ES-I3 (cell line): Measurements from ENCODE around the gene SRD5A1.

Experiments used
- H3K36me3 ChIP-seq: 2 replicates; pipeline ENCODE4 v1.6.1; 2013; ENCODE audit warnings: mild to moderate bottlenecking, low read length, control low read depth, moderate library complexity; ENCODE audit not compliant: insufficient read depth
- H3K4me1 ChIP-seq: 2 replicates; pipeline ENCODE4 v1.6.1; 2013; ENCODE audit warnings: mild to moderate bottlenecking, control low read depth, low read length; ENCODE audit not compliant: insufficient read depth
- H3K9ac ChIP-seq: 2 replicates; pipeline ENCODE4 v1.6.1; 2013; ENCODE audit warnings: low read depth, mild to moderate bottlenecking, low read length, moderate library complexity
- H3K9me3 ChIP-seq: 2 replicates; pipeline ENCODE4 v1.6.1; 2013; ENCODE audit warnings: mild to moderate bottlenecking, low read length, moderate library complexity; ENCODE audit not compliant: control insufficient read depth, insufficient read depth

SRD5A1 gene

GRCh38 chr5:6719896-6720560 lies 86.8 kb downstream of the SRD5A1 start:
- peaks cover 20% of the 10 kb centered on the region for H3K4me1 ChIP-seq
- H3K36me3 ChIP-seq = no peaks in the 10 kb centered on the region; the same call in 1 of the 2 replicates
- no peak overlapping the region for H3K9ac ChIP-seq
- no peaks in the 10 kb centered on the region for H3K9me3 ChIP-seq

GRCh38 chr5:6720561-6720921 lies 87.3 kb downstream of the SRD5A1 start:
- Histone ChIP-seq H3K4me1 (peaks cover 20% of the 10 kb centered on the region), H3K9ac (no peak overlapping the region), H3K36me3 (no peaks in the 10 kb centered on the region; the same call in 1 of the 2 replicates), H3K9me3 (no peaks in the 10 kb centered on the region)

GRCh38 chr5:6721442-6721841 lies 88.2 kb downstream of the SRD5A1 start:
- H3K4me1 ChIP-seq = peaks cover 14% of the 10 kb centered on the region
- H3K9ac ChIP-seq = no peak overlapping the region
- no peaks in the 10 kb centered on the region; the same call in 1 of the 2 replicates for H3K36me3 ChIP-seq
- H3K9me3 ChIP-seq = no peaks in the 10 kb centered on the region

GRCh38 chr5:6722015-6722414 lies 88.8 kb downstream of the SRD5A1 start:
- H3K36me3 ChIP-seq = no peaks in the 10 kb centered on the region; the same call in 1 of the 2 replicates
- H3K9ac ChIP-seq = no peak overlapping the region
- H3K9me3 ChIP-seq = no peaks in the 10 kb centered on the region
- H3K4me1 ChIP-seq = peaks cover 13% of the 10 kb centered on the region

GRCh38 chr5:6723122-6723815 lies 90.0 kb downstream of the SRD5A1 start:
- Histone ChIP-seq H3K9ac (no peak overlapping the region), H3K9me3 (no peaks in the 10 kb centered on the region), H3K4me1 (peaks cover 10% of the 10 kb centered on the region)

GRCh38 chr5:6723816-6724300 lies 90.6 kb downstream of the SRD5A1 start:
- no peaks in the 10 kb centered on the region for H3K9me3 ChIP-seq
- no peak overlapping the region for H3K9ac ChIP-seq
- peaks cover 11% of the 10 kb centered on the region for H3K4me1 ChIP-seq
- no peaks in the 10 kb centered on the region; the same call in 1 of the 2 replicates for H3K36me3 ChIP-seq

More at GRCh38 chr5:6723122-6723815, 90.0 kb downstream of the SRD5A1 start:
- no peaks in the 10 kb centered on the region; the same call in 1 of the 2 replicates for H3K36me3 ChIP-seq
